Fibroblast of lung (primary cell): ENCODE data around the gene FXYD6. TPM values are rescaled to one million over a fixed set of nuclear protein-coding genes. Genes with fewer than 3 reads are reported as not detected.

Experiments
- DNase-seq, 2 donors: peaks; one replicate each; pipeline versions ENCODE4 v3.0.0 to v3.0.0-alpha.2; 2010; ENCODE audit warnings: low read depth in 2 of 2
- H2AFZ ChIP-seq: 2 replicates; pipeline ENCODE4 v1.5.1; 2012; ENCODE audit warnings: low read length, control low read depth, inconsistent platforms
- H3K27ac ChIP-seq: 2 replicates; pipeline ENCODE4 v1.5.1; 2011; ENCODE audit warnings: low read length, control low read depth; ENCODE audit not compliant: insufficient read depth
- H3K27me3 ChIP-seq: 2 replicates; pipeline ENCODE4 v1.5.1; 2011; ENCODE audit warnings: mild to moderate bottlenecking, low read length; ENCODE audit not compliant: control insufficient read depth, insufficient read depth
- H3K36me3 ChIP-seq: 2 replicates; pipeline ENCODE4 v1.5.1; 2011; ENCODE audit warnings: low read length; ENCODE audit not compliant: control insufficient read depth, insufficient read depth
- H3K4me1 ChIP-seq: 2 replicates; pipeline ENCODE4 v1.5.1; 2011; ENCODE audit warnings: low read length; ENCODE audit not compliant: control insufficient read depth, insufficient read depth; ENCODE audit errors: extremely low read depth
- H3K4me2 ChIP-seq: 2 replicates; pipeline ENCODE4 v1.5.1; 2011; ENCODE audit warnings: low read length, control low read depth; ENCODE audit not compliant: insufficient read depth; ENCODE audit errors: extremely low read depth
- H3K4me3 ChIP-seq, 4 experiments: fragments of 200-600 bp in 1 of 4; sonication (generic) in 1 of 4; replicated peaks in 1 of 4; 2 replicates each; pipeline ENCODE4 v1.5.1; 2011 to 2016; ENCODE audit warnings: low read length in 4 of 4, low read depth in 3 of 4, mild to moderate bottlenecking in 3 of 4, control low read depth in 2 of 4, inconsistent platforms in 1 of 4, mixed read lengths in 1 of 4; ENCODE audit not compliant: insufficient read depth in 1 of 4; ENCODE audit errors: control extremely low read depth in 1 of 4
- H3K79me2 ChIP-seq: 2 replicates; pipeline ENCODE4 v1.5.1; 2012; ENCODE audit warnings: mild to moderate bottlenecking, low read length, inconsistent platforms; ENCODE audit not compliant: control insufficient read depth, insufficient read depth
- H3K9ac ChIP-seq: 2 replicates; pipeline ENCODE4 v1.5.1; 2011; ENCODE audit warnings: mild to moderate bottlenecking, low read length, control low read depth; ENCODE audit not compliant: insufficient read depth
- H3K9me3 ChIP-seq: 2 replicates; pipeline ENCODE4 v1.5.1; 2012; ENCODE audit warnings: low read depth, low read length; ENCODE audit not compliant: control insufficient read depth, insufficient read depth
- H4K20me1 ChIP-seq: 2 replicates; pipeline ENCODE4 v1.5.1; 2011; ENCODE audit warnings: low read length; ENCODE audit not compliant: control insufficient read depth, insufficient read depth; ENCODE audit errors: extremely low read depth
- CTCF ChIP-seq, 2 donors: IDR thresholded peaks in 1 of 2; conservative IDR thresholded peaks in 1 of 2; 1 replicate in 1 of 2; 2 replicates in 1 of 2; pipeline ENCODE4 v1.5.1; 2011 to 2012; ENCODE audit warnings: low read length in 2 of 2, control low read depth in 1 of 2, inconsistent platforms in 1 of 2, low read depth in 1 of 2, mild to moderate bottlenecking in 1 of 2
- EZH2 ChIP-seq: IDR thresholded peaks from 2 replicates; pipeline ENCODE4 v1.5.1; 2012; ENCODE audit warnings: low read length, control low read depth, mild to moderate bottlenecking; ENCODE audit errors: missing control alignments
- polyA plus RNA-seq, 2 donors: library from polyadenylated mRNA; depleted of rRNA in 1 of 2; stranded (reverse) in 1 of 2; unstranded in 1 of 2; fragments of >200 nt; gene quantifications; 2 replicates each; pipeline ENCODE4 v1.2.1, GENCODE V29; 2011 to 2012; ENCODE audit warnings: missing spikeins in 1 of 2
- total RNA-seq: library from RNA; depleted of rRNA; stranded (reverse); fragments of >200 nt; gene quantifications from 2 replicates; pipeline ENCODE4 v1.2.1, GENCODE V29; 2014

The FXYD6 gene
- total and polyA plus RNA-seq, 2 donors (not counting 1 experiment from before 2014, with no cell fraction given): 0.43 to 5.1 TPM

- no peak overlapping the region for H2AFZ ChIP-seq
- H3K4me1 ChIP-seq: no peaks in the 10 kb centered on the region
- H3K27ac ChIP-seq: no peak overlapping the region
- no peaks in the 10 kb centered on the region for H3K79me2 ChIP-seq
- H4K20me1 ChIP-seq: no peaks in the 10 kb centered on the region
- TF ChIP-seq EZH2 (no peak), CTCF (conservative IDR thresholded peaks at IDR 0.05 in 1 of 2, IDR thresholded peaks at IDR 0.05 in 1 of 2; ENCODE audit: low read depth in 1 of 2, low read length in 2 of 2) (no peak)
- no peak for DNase-seq
- no peaks in the 10 kb centered on the region for H3K36me3 ChIP-seq
- H3K9ac ChIP-seq: no peak overlapping the region
- peaks cover 20% of the 10 kb centered on the region for H3K27me3 ChIP-seq
- no peak overlapping the region for H3K4me3 ChIP-seq
- no peak overlapping the region for H3K4me2 ChIP-seq
- no peaks in the 10 kb centered on the region for H3K9me3 ChIP-seq
These were observed 82.9 kb downstream of the FXYD6 start for GRCh38 chr11:117793583-117793982.

- no peak overlapping the region for H3K9ac ChIP-seq
- no peaks in the 10 kb centered on the region for H3K36me3 ChIP-seq
- H3K27ac ChIP-seq: no peak overlapping the region
- TF ChIP-seq EZH2 (no peak), CTCF (conservative IDR thresholded peaks at IDR 0.05 in 1 of 2, IDR thresholded peaks at IDR 0.05 in 1 of 2; ENCODE audit: low read depth in 1 of 2, low read length in 2 of 2) (no peak)
- no peak overlapping the region for H3K4me2 ChIP-seq
- H3K27me3 ChIP-seq: peaks cover 18% of the 10 kb centered on the region
- no peaks in the 10 kb centered on the region for H3K4me1 ChIP-seq
- no peaks in the 10 kb centered on the region for H3K9me3 ChIP-seq
- no peaks in the 10 kb centered on the region for H3K79me2 ChIP-seq
- no peak overlapping the region for H2AFZ ChIP-seq
- no peak overlapping the region for H3K4me3 ChIP-seq
- no peaks in the 10 kb centered on the region for H4K20me1 ChIP-seq
- DNase-seq: no peak
These were observed 83.5 kb downstream of the FXYD6 start for GRCh38 chr11:117792992-117793391.

GRCh38 chr11:117792241-117792640 is 84.2 kb downstream of the FXYD6 start:
- no peaks in the 10 kb centered on the region for H3K36me3 ChIP-seq

More at GRCh38 chr11:117792241-117792640, 84.2 kb downstream of the FXYD6 start:
- peaks cover 13% of the 10 kb centered on the region for H3K27me3 ChIP-seq
- no peaks in the 10 kb centered on the region for H4K20me1 ChIP-seq
- H3K4me1 ChIP-seq: no peaks in the 10 kb centered on the region
- no peak overlapping the region for H2AFZ ChIP-seq
- H3K9me3 ChIP-seq: no peaks in the 10 kb centered on the region
- no peak overlapping the region for H3K4me3 ChIP-seq
- no peak overlapping the region for H3K27ac ChIP-seq
- no peaks in the 10 kb centered on the region for H3K79me2 ChIP-seq
- no peak overlapping the region for H3K9ac ChIP-seq
- no peak overlapping the region for H3K4me2 ChIP-seq
- TF ChIP-seq CTCF (conservative IDR thresholded peaks at IDR 0.05 in 1 of 2, IDR thresholded peaks at IDR 0.05 in 1 of 2; ENCODE audit: low read depth in 1 of 2, low read length in 2 of 2) (no peak), EZH2 (no peak)
- DNase-seq: no peak
